ENCODE data around the gene NPIPA2. TPM values are rescaled to one million over a fixed set of nuclear protein-coding genes. Genes with fewer than 3 reads are reported as not detected.

Gene NPIPA2
- total RNA-seq, result 0.79 TPM in 1 of 2 replicates, not detected in the other

GRCh38 chr16:14742273-14743128 is at the start of gene NPIPA2:
Gene NPIPA2 (plus strand): TSS chr16:14742533. CDS start chr16:14748066, 5,533 bp downstream.

GRCh38 chr16:14694129-14694528 is 48.2 kb upstream of the NPIPA2 start, which contains the start of gene PLA2G10:
Gene PLA2G10 (minus strand): TSS chr16:14694308. CDS start chr16:14694229, 79 bp downstream.

GRCh38 chr16:14703156-14704011 is 38.9 kb upstream of the NPIPA2 start, which contains the start of gene NPIPA3:
Gene NPIPA3 (plus strand): TSS chr16:14703411. CDS start chr16:14708944, 5,533 bp downstream.

Other genes starting within 250 kb of the NPIPA2 start
- gene PARN, start 112.3 kb upstream of the NPIPA2 start, total RNA-seq, result 21.6 and 27.1 TPM in 2 replicates
- 94.2 and 115 TPM in 2 replicates for gene BFAR, start 109.6 kb upstream of the NPIPA2 start, total RNA-seq
- gene PLA2G10, start 48.2 kb upstream of the NPIPA2 start, total RNA-seq, result 0.43 TPM in 1 of 2 replicates, not detected in the other
- gene NPIPA3, start 39.1 kb upstream of the NPIPA2 start, total RNA-seq, result 0.79 TPM in 1 of 2 replicates, not detected in the other
- gene NOMO1, start 91.2 kb downstream of the NPIPA2 start, total RNA-seq, result 35.7 and 80.8 TPM in 2 replicates
- 19.4 and 43.2 TPM in 2 replicates for gene NPIPA1, start 194.9 kb downstream of the NPIPA2 start, total RNA-seq
- gene PDXDC1, start 232.5 kb downstream of the NPIPA2 start, total RNA-seq, result 232 and 262 TPM in 2 replicates